Measurements from ENCODE around the gene OTX2. TPM values are rescaled to one million over a fixed set of nuclear protein-coding genes. Genes with fewer than 3 reads are reported as not detected.

Gene OTX2
- total and polyA plus RNA-seq, 2 of the 4 experiments (the other 2 are of a cell fraction) = not detected

- H3K79me1 ChIP-seq (ENCODE audit: low read depth in 1 of 2, low read length in 2 of 2) = no peaks in the 10 kb centered on the region
Observed at GRCh38 chr14:56801920-56802319, 8.4 kb downstream of the OTX2 start.

More at GRCh38 chr14:56801920-56802319, 8.4 kb downstream of the OTX2 start:
- Histone ChIP-seq H2AFZ (replicated peaks; ENCODE audit: low read length, poor library complexity) (no peak overlapping the region), H3K4me3 (ENCODE audit: insufficient read depth, low read depth, low read length) (no peak overlapping the region), H3K27me3 (ENCODE audit: control insufficient read depth, insufficient read depth, low read length) (peaks cover 80% of the 10 kb centered on the region), H3K9me3 (ENCODE audit: control insufficient read depth, insufficient read depth, low read length) (peaks cover 9% of the 10 kb centered on the region; the same call in 1 of the 2 replicates), H3K18ac (ENCODE audit: low read depth, low read length) (no peak overlapping the region), H2BK20ac (ENCODE audit: low read depth, low read length) (no peak overlapping the region), H2BK15ac (ENCODE audit: low read depth, low read length) (no peak overlapping the region), H4K8ac (ENCODE audit: low read depth in 2 of 2, low read length in 2 of 2) (no peak overlapping the region), H3K9ac (ENCODE audit: low read depth, low read length) (no peak overlapping the region), H4K20me1 (ENCODE audit: insufficient read depth, low read length) (no peaks in the 10 kb centered on the region), H3K4me2 (ENCODE audit: low read depth, low read length) (no peak overlapping the region), H3K56ac (ENCODE audit: extremely low read depth, insufficient read depth, low read length) (no peak overlapping the region), H3K4ac (ENCODE audit: low read depth, low read length) (no peak overlapping the region), H3K9me1 (ENCODE audit: insufficient read depth, low read length) (no peaks in the 10 kb centered on the region), H3K27ac (ENCODE audit: insufficient read depth, low read length) (no peak overlapping the region), H2AK9ac (replicated peaks; ENCODE audit: low read depth, low read length, poor library complexity) (no peak overlapping the region), H4K91ac (ENCODE audit: insufficient read depth, low read depth, low read length) (no peak overlapping the region), H2BK120ac (ENCODE audit: low read depth, low read length) (no peak overlapping the region), H3K4me1 (ENCODE audit: control insufficient read depth, insufficient read depth, low read length) (no peaks in the 10 kb centered on the region), H2AK5ac (ENCODE audit: low read depth, low read length) (no peak overlapping the region), H2BK5ac (ENCODE audit: low read depth, low read length, poor library complexity, severe bottlenecking) (no peak overlapping the region), H3K23ac (ENCODE audit: low read depth, low read length) (no peak overlapping the region), H4K5ac (ENCODE audit: low read depth, low read length) (no peak overlapping the region), H3K14ac (replicated peaks; ENCODE audit: low read depth, low read length) (no peak overlapping the region), H3K36me3 (ENCODE audit: control insufficient read depth, insufficient read depth, low read length) (no peaks in the 10 kb centered on the region)
- ChIA-PET POLR2A (ENCODE audit: unreplicated experiment) (no interaction called here), CTCF (interaction anchor here (1.1 kb wide), 1 partner anchor 14 kb away, joined by 3 read pairs; no protein-coding TSS in a partner anchor)
- in situ Hi-C loops (cut with MboI; ENCODE audit: low sequenced_read_pairs) = no loop called here
- intact Hi-C loops (cut with micrococcal nuclease) = no loop called here
- dilution Hi-C loops (cut with HindIII; ENCODE audit: low sequenced_read_pairs, unreplicated experiment) = no loop called here
- ATAC-seq (ENCODE audit: low read depth) = no peak
- DNase-seq = no peak
- TF ChIP-seq NFE2L2 (IDR thresholded peaks at IDR 0.05; ENCODE audit: low read depth, low read length) (no peak), ELK1 (IDR thresholded peaks at IDR 0.05; ENCODE audit: borderline replicate concordance, low read depth, low read length) (no peak), RFX5 (IDR thresholded peaks at IDR 0.05; ENCODE audit: low read depth, low read length) (no peak), CHD1 (IDR thresholded peaks at IDR 0.05; ENCODE audit: low read depth, low read length) (no peak)
- TF ChIP-seq, protein P1, sequence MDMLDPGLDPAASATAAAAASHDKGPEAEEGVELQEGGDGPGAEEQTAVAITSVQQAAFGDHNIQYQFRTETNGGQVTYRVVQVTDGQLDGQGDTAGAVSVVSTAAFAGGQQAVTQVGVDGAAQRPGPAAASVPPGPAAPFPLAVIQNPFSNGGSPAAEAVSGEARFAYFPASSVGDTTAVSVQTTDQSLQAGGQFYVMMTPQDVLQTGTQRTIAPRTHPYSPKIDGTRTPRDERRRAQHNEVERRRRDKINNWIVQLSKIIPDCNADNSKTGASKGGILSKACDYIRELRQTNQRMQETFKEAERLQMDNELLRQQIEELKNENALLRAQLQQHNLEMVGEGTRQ (IDR thresholded peaks at IDR 0.05; ENCODE audit: low read depth, low read length) = no peak
- 0% methylated on average over 1 of the region's 3 CpGs; no CpG with 5 or more reads in 1 of the 2 experiments for WGBS, 2 experiments (ENCODE audit: extremely low coverage in 2 of 2, insufficient read length in 1 of 2)
- BruUV-seq (replicated peaks) = no TSS peak

Data from IMR-90 (cell line).